ENCODE data around the gene ZNF420. TPM values are rescaled to one million over a fixed set of nuclear protein-coding genes. Genes with fewer than 3 reads are reported as not detected.

The ZNF420 gene
- total and polyA plus RNA-seq, 2 experiments from 2014 or later: 6.0 to 12.9 TPM

DNA sequence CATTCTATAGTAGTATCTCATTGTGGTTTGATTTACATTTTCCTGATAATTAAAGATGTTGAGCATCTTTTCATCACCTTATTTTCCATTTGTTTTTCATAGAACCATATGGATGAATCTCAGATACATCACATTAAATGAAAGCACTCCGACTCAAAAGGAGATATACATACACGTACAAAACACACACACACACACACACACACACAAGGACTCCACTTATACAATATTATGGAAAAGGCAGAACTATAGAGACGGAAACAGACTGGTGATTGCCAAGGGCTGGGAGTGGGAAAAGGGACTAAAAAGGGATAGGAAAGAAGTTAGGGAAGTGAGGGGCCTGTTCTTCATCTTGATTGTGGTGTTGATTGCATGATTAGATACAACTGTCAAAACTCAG, 70.0 kb downstream of the ZNF420 start:
- no peak overlapping the region for H2AFZ ChIP-seq
- H3K4me1 ChIP-seq (ENCODE audit: insufficient read depth): no peaks in the 10 kb centered on the region
- H3K9me2 ChIP-seq (replicated peaks; ENCODE audit: insufficient read depth): no peaks in the 10 kb centered on the region
- H3K4me2 ChIP-seq: no peak overlapping the region
- peaks cover 2% of the 10 kb centered on the region for H3K36me3 ChIP-seq (replicated peaks; ENCODE audit: insufficient read depth, low read depth)
- TF ChIP-seq EZH2 (IDR thresholded peaks at IDR 0.05; ENCODE audit: borderline replicate concordance): no peak
- no peak for TF ChIP-seq EZH2phosphoT487 (IDR thresholded peaks at IDR 0.05; ENCODE audit: low read depth, severe bottlenecking, unreplicated experiment)
- TF ChIP-seq, protein P1, sequence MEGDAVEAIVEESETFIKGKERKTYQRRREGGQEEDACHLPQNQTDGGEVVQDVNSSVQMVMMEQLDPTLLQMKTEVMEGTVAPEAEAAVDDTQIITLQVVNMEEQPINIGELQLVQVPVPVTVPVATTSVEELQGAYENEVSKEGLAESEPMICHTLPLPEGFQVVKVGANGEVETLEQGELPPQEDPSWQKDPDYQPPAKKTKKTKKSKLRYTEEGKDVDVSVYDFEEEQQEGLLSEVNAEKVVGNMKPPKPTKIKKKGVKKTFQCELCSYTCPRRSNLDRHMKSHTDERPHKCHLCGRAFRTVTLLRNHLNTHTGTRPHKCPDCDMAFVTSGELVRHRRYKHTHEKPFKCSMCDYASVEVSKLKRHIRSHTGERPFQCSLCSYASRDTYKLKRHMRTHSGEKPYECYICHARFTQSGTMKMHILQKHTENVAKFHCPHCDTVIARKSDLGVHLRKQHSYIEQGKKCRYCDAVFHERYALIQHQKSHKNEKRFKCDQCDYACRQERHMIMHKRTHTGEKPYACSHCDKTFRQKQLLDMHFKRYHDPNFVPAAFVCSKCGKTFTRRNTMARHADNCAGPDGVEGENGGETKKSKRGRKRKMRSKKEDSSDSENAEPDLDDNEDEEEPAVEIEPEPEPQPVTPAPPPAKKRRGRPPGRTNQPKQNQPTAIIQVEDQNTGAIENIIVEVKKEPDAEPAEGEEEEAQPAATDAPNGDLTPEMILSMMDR (IDR thresholded peaks at IDR 0.05; ENCODE audit: poor library complexity): no peak
- peaks cover 24% of the 10 kb centered on the region for H3K9me3 ChIP-seq (ENCODE audit: low read depth)
- H3K27ac ChIP-seq: no peak overlapping the region
- DNase-seq (ENCODE audit: low spot score): no peak
- 93% methylated on average over 3 of the region's 3 CpGs for WGBS (ENCODE audit: low lambda C conversion rate, missing lambda C conversion rate)
- no peak overlapping the region for H3K4me3 ChIP-seq
- H3K27me3 ChIP-seq: no peaks in the 10 kb centered on the region
- H3K79me2 ChIP-seq: no peaks in the 10 kb centered on the region
- no peaks in the 10 kb centered on the region for H4K20me1 ChIP-seq (ENCODE audit: insufficient read depth, poor library complexity, severe bottlenecking)

DNA sequence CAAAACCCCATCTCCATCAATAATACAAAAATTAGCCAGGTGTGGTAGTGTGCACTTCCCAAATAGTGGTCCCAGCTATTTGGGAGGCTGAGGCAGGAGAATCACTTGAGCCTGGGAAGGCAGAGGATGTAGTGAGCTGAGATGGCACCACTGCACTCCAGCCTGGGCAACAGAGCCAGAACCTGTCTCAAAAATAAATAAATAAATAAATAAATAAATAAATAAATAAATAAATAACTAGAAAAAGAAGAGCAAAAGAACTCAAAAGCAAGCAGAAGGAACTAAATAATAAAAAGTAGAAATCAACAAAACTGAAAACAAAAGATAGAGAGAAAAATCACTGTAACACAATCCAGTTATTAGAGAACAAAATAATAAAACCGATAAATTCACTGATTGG, 81.9 kb downstream of the ZNF420 start:
- H3K79me2 ChIP-seq: no peaks in the 10 kb centered on the region
- WGBS (ENCODE audit: low lambda C conversion rate, missing lambda C conversion rate): 98% methylated on average over 1 of the region's 1 CpG
- TF ChIP-seq, protein P1 (IDR thresholded peaks at IDR 0.05; ENCODE audit: poor library complexity): no peak
- no peak for TF ChIP-seq EZH2phosphoT487 (IDR thresholded peaks at IDR 0.05; ENCODE audit: low read depth, severe bottlenecking, unreplicated experiment)
- TF ChIP-seq EZH2 (IDR thresholded peaks at IDR 0.05; ENCODE audit: borderline replicate concordance): no peak
- DNase-seq (ENCODE audit: low spot score): no peak
- H4K20me1 ChIP-seq (ENCODE audit: insufficient read depth, poor library complexity, severe bottlenecking): no peaks in the 10 kb centered on the region
- H3K4me3 ChIP-seq: no peak overlapping the region
- H3K27ac ChIP-seq: no peak overlapping the region
- H3K4me2 ChIP-seq: no peak overlapping the region
- peaks cover 5% of the 10 kb centered on the region for H3K36me3 ChIP-seq (replicated peaks; ENCODE audit: insufficient read depth, low read depth)
- no peaks in the 10 kb centered on the region for H3K4me1 ChIP-seq (ENCODE audit: insufficient read depth)
- no peaks in the 10 kb centered on the region for H3K27me3 ChIP-seq
- H3K9me3 ChIP-seq (ENCODE audit: low read depth): peaks cover 46% of the 10 kb centered on the region
- H2AFZ ChIP-seq: no peak overlapping the region
- H3K9me2 ChIP-seq (replicated peaks; ENCODE audit: insufficient read depth): no peaks in the 10 kb centered on the region

DNA sequence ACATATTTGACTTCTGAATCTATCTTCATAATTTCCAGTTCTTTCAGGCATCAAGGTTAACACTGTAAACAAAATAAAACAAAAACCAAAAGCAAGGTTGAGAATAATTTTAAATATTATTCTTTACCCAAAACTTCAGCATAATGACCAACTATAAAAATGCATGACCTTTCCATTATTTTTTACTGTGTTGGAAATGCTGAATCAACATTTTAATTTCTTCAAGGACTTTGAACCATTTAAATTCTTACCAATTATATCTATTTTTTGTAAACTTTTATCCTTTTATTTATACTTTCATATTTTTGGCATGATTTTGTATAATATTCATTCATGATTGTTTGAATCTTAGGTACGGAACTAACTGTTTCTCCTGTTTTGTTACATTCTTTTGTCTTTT, 87.4 kb downstream of the ZNF420 start:
- Histone ChIP-seq H3K27me3 (no peaks in the 10 kb centered on the region), H3K36me3 (replicated peaks; ENCODE audit: insufficient read depth, low read depth) (peaks cover 11% of the 10 kb centered on the region), H3K4me2 (no peak overlapping the region), H3K79me2 (no peaks in the 10 kb centered on the region), H3K4me3 (no peak overlapping the region), H3K27ac (no peak overlapping the region), H2AFZ (no peak overlapping the region), H3K4me1 (ENCODE audit: insufficient read depth) (no peaks in the 10 kb centered on the region), H4K20me1 (ENCODE audit: insufficient read depth, poor library complexity, severe bottlenecking) (no peaks in the 10 kb centered on the region), H3K9me2 (replicated peaks; ENCODE audit: insufficient read depth) (no peaks in the 10 kb centered on the region), H3K9me3 (ENCODE audit: low read depth) (peaks cover 34% of the 10 kb centered on the region)
- DNase-seq (ENCODE audit: low spot score): no peak
- 100% methylated on average over 1 of the region's 1 CpG for WGBS (ENCODE audit: low lambda C conversion rate, missing lambda C conversion rate)
- TF ChIP-seq, protein P1 (IDR thresholded peaks at IDR 0.05; ENCODE audit: poor library complexity): no peak
- TF ChIP-seq EZH2phosphoT487 (IDR thresholded peaks at IDR 0.05; ENCODE audit: low read depth, severe bottlenecking, unreplicated experiment) (no peak), EZH2 (IDR thresholded peaks at IDR 0.05; ENCODE audit: borderline replicate concordance) (no peak)
